Activated naive CD8-positive, alpha-beta T cell treated with anti-CD3 and anti-CD28 coated beads, Interleukin-2, amount 50 U/mL, for 16 hours (primary cell): ENCODE data around the gene GK.
"Not testable (repeated sequence)": the region's sequence is repeated elsewhere in the genome, so short reads cannot be mapped to it uniquely, and the experiment has no call there.

Source experiments
- DNase-seq: peaks from one replicate; pipeline ENCODE4 v3.0.0-alpha.2; 2020; ENCODE audit warnings: low read depth, low spot score

Gene GK

GRCh38 chrX:30654386-30654785 lies 1.2 kb downstream of the GK start:
- DNase-seq = not testable (repeated sequence)

GRCh38 chrX:30654989-30655607 lies 1.9 kb downstream of the GK start:
- no peak for DNase-seq

GRCh38 chrX:30655991-30656390 lies 2.8 kb downstream of the GK start:
- DNase-seq = no peak

GRCh38 chrX:30657196-30658161 lies 4.3 kb downstream of the GK start:
- DNase-seq = no peak

GRCh38 chrX:30659421-30659820 lies 6.2 kb downstream of the GK start:
- DNase-seq = no peak

- no peak for DNase-seq
Observed at GRCh38 chrX:30661228-30661627, 8.0 kb downstream of the GK start.

- DNase-seq = no peak
Observed at GRCh38 chrX:30663322-30663721, 10.1 kb downstream of the GK start.

- DNase-seq = no peak
Observed at GRCh38 chrX:30665471-30665870, 12.2 kb downstream of the GK start.

- no peak for DNase-seq
Observed at GRCh38 chrX:30666094-30666493, 12.9 kb downstream of the GK start.

GRCh38 chrX:30668581-30668980 lies 15.4 kb downstream of the GK start:
- no peak for DNase-seq

GRCh38 chrX:30671189-30671588 lies 18.0 kb downstream of the GK start:
- DNase-seq = not testable (repeated sequence)

GRCh38 chrX:30673127-30673796 lies 20.0 kb downstream of the GK start:
- no peak for DNase-seq

- DNase-seq = no peak
Observed at GRCh38 chrX:30673884-30674598, 20.8 kb downstream of the GK start.

- DNase-seq = no peak
Observed at GRCh38 chrX:30674799-30675198, 21.6 kb downstream of the GK start.

- DNase-seq = no peak
Observed at GRCh38 chrX:30679369-30679768, 26.1 kb downstream of the GK start.

GRCh38 chrX:30680618-30681017 lies 27.4 kb downstream of the GK start:
- DNase-seq = no peak

GRCh38 chrX:30688641-30689040 lies 35.4 kb downstream of the GK start:
- no peak for DNase-seq

- DNase-seq = no peak
Observed at GRCh38 chrX:30689116-30689515, 35.9 kb downstream of the GK start.

- no peak for DNase-seq
Observed at GRCh38 chrX:30690330-30690729, 37.1 kb downstream of the GK start.

GRCh38 chrX:30693999-30694650 lies 40.9 kb downstream of the GK start:
- DNase-seq = no peak

GRCh38 chrX:30702736-30703135 lies 49.5 kb downstream of the GK start:
- DNase-seq = no peak
